ENCODE measurements around the gene BRCC3.

BRCC3 gene
- total RNA-seq = 11.7 to 67.7 (median 44.3) reads per million in 18 experiments

- DNase-seq = peak; percentile 73 to 86
These were observed at the start of gene BRCC3, which contains the start of the genes CMC4 and MTCP1 for GRCh38 chrX:155070975-155071693. Gene BRCC3 (plus strand): TSS chrX:155071508. CDS start chrX:155071528, 20 bp downstream. Gene CMC4 (minus strand): TSS chrX:155071136. CDS start chrX:155064023, 7,113 bp downstream. Gene MTCP1 (minus strand): TSS chrX:155071136. CDS start chrX:155066010, 5,126 bp downstream.

- DNase-seq = peak; percentile 17 to 38
These were observed 48.7 kb upstream of the BRCC3 start, which contains the start of gene F8 for GRCh38 chrX:155022585-155022984. Gene F8 (minus strand): TSS chrX:155022723. CDS start chrX:155022552, 171 bp downstream.

- no peak for DNase-seq
These were observed 47.1 kb upstream of the BRCC3 start for GRCh38 chrX:155023907-155024833.

- DNase-seq = no peak
These were observed 44.9 kb upstream of the BRCC3 start for GRCh38 chrX:155026420-155026726.

GRCh38 chrX:155026727-155027508, 44.4 kb upstream of the BRCC3 start, which contains the start of gene FUNDC2:
Gene FUNDC2 (plus strand): TSS chrX:155026844. CDS start chrX:155026939, 95 bp downstream.
- DNase-seq = peak; percentile 93 to 95

- peak; percentile 68 to 79 for DNase-seq
These were observed 43.7 kb upstream of the BRCC3 start for GRCh38 chrX:155027509-155028066.

GRCh38 chrX:155028129-155028528, 43.2 kb upstream of the BRCC3 start:
- DNase-seq = no peak

GRCh38 chrX:155028877-155029291, 42.4 kb upstream of the BRCC3 start:
- DNase-seq = no peak

GRCh38 chrX:155031657-155032056, 39.7 kb upstream of the BRCC3 start:
- DNase-seq = no peak

- DNase-seq = no peak
These were observed 35.6 kb upstream of the BRCC3 start for GRCh38 chrX:155035688-155036087.

GRCh38 chrX:155046129-155046810, 25.0 kb upstream of the BRCC3 start:
- DNase-seq = no peak

- DNase-seq = peak in 1 of 2 donors; percentile 14
These were observed 24.3 kb upstream of the BRCC3 start for GRCh38 chrX:155046811-155047528.

GRCh38 chrX:155048977-155049619, 22.2 kb upstream of the BRCC3 start:
- peak; percentile 30 to 60 for DNase-seq

GRCh38 chrX:155052738-155053498, 18.4 kb upstream of the BRCC3 start:
- DNase-seq = no peak

- no peak for DNase-seq
These were observed 17.7 kb upstream of the BRCC3 start for GRCh38 chrX:155053656-155054055.

- no peak for DNase-seq
These were observed 17.1 kb upstream of the BRCC3 start for GRCh38 chrX:155054255-155054654.

GRCh38 chrX:155055494-155055893, 15.8 kb upstream of the BRCC3 start:
- DNase-seq = no peak

GRCh38 chrX:155056471-155056870, 14.8 kb upstream of the BRCC3 start:
- no peak for DNase-seq

Measured in inflammatory macrophage (primary cell).